H1 (cell line): ENCODE results near the gene TLR5. TPM values are rescaled to one million over a fixed set of nuclear protein-coding genes. Genes with fewer than 3 reads are reported as not detected.

ENCODE experiments used
- CTCF ChIA-PET: fragments of 300-600 bp; sonication (Branson Sonifier 250); formaldehyde crosslinking; loops from one replicate; lab custom pipeline; 2021; ENCODE audit not compliant: partially characterized antibody; lab: Charles Lee
- POLR2A ChIA-PET: fragments of 300-600 bp; sonication (Branson Sonifier 250); formaldehyde crosslinking; loops from one replicate; lab custom pipeline; 2021; ENCODE audit warnings: inconsistent platforms; ENCODE audit not compliant: partially characterized antibody; lab: Charles Lee
- DNase-seq, 2 experiments: peaks; one replicate each; pipeline versions ENCODE4 v3.0.0 to v3.0.0-alpha.2; 2010 to 2022; ENCODE audit warnings: low spot score in 2 of 2, low read depth in 1 of 2, mixed read lengths in 1 of 2
- FAIRE-seq: peaks from 2 replicates; lab custom pipeline; 2011; peaks lifted over from hg19 to GRCh38; lab: Jason Lieb, UNC
- H2AFZ ChIP-seq: 2 replicates; pipeline ENCODE4 v1.8.1; 2012; ENCODE audit warnings: low read length, inconsistent platforms
- H2AK5ac ChIP-seq: 2 replicates; pipeline ENCODE4 v1.6.1; 2013; ENCODE audit warnings: low read depth, low read length
- H2BK120ac ChIP-seq: replicated peaks from 2 replicates; pipeline ENCODE3; 2013; ENCODE audit warnings: low read depth, low read length, inconsistent platforms
- H2BK12ac ChIP-seq: 2 replicates; pipeline ENCODE4 v1.6.1; 2013; ENCODE audit warnings: low read depth, low read length
- H2BK15ac ChIP-seq: 2 replicates; pipeline ENCODE4 v1.6.1; 2013; ENCODE audit warnings: low read length
- H2BK20ac ChIP-seq: 2 replicates; pipeline ENCODE4 v1.6.1; 2013; ENCODE audit warnings: low read length
- H2BK5ac ChIP-seq: 2 replicates; pipeline ENCODE4 v1.6.1; 2013; ENCODE audit warnings: low read depth, low read length
- H3K14ac ChIP-seq: 2 replicates; pipeline ENCODE4 v1.6.1; 2013; ENCODE audit warnings: inconsistent platforms; ENCODE audit not compliant: insufficient read length
- H3K18ac ChIP-seq: 2 replicates; pipeline ENCODE4 v1.6.1; 2013; ENCODE audit warnings: low read length; ENCODE audit errors: extremely low read depth
- H3K23ac ChIP-seq: 2 replicates; pipeline ENCODE4 v1.6.1; 2013; ENCODE audit warnings: inconsistent platforms; ENCODE audit not compliant: insufficient read length
- H3K23me2 ChIP-seq: 2 replicates; pipeline ENCODE4 v1.6.1; 2013; ENCODE audit warnings: low read depth, low read length
- H3K27ac ChIP-seq: 2 replicates; pipeline ENCODE4 v1.6.1; 2011; ENCODE audit warnings: low read depth, low read length, inconsistent platforms
- H3K27me3 ChIP-seq, 4 experiments: replicated peaks in 1 of 4; 1 replicate in 1 of 4; 2 replicates in 3 of 4; pipeline versions ENCODE4 v1.6.1 to v1.8.1; 2011 to 2013; ENCODE audit warnings: low read length in 3 of 4, mild to moderate bottlenecking in 3 of 4, inconsistent platforms in 2 of 4, mixed read lengths in 2 of 4, moderate library complexity in 1 of 4; ENCODE audit not compliant: control insufficient read depth in 3 of 4, insufficient read depth in 3 of 4; ENCODE audit errors: extremely low read depth in 1 of 4
- H3K36me3 ChIP-seq, 4 experiments: 2 replicates each; pipeline versions ENCODE4 v1.6.1 to v1.8.1; 2011 to 2013; ENCODE audit warnings: mild to moderate bottlenecking in 4 of 4, low read length in 3 of 4, moderate library complexity in 2 of 4, control low read depth in 1 of 4, inconsistent platforms in 1 of 4; ENCODE audit not compliant: insufficient read depth in 4 of 4, control insufficient read depth in 2 of 4
- H3K4ac ChIP-seq: replicated peaks from 2 replicates; pipeline ENCODE3; 2013; ENCODE audit warnings: low read length, low read depth, mixed read lengths, inconsistent platforms; ENCODE audit not compliant: insufficient read length
- H3K4me1 ChIP-seq, 4 experiments: replicated peaks in 1 of 4; 1 replicate in 1 of 4; 2 replicates in 3 of 4; pipeline versions ENCODE4 v1.6.1 to v1.8.1; 2011 to 2013; ENCODE audit warnings: low read length in 3 of 4, inconsistent platforms in 2 of 4, mixed read lengths in 1 of 4; ENCODE audit not compliant: insufficient read depth in 4 of 4, control insufficient read depth in 3 of 4
- H3K4me2 ChIP-seq, 2 experiments: 2 replicates each; pipeline versions ENCODE4 v1.6.1 to v1.8.1; 2011 to 2013; ENCODE audit warnings: low read depth in 2 of 2, low read length in 2 of 2, control low read depth in 1 of 2, inconsistent platforms in 1 of 2, mild to moderate bottlenecking in 1 of 2; ENCODE audit not compliant: insufficient read depth in 1 of 2
- H3K4me3 ChIP-seq, 4 experiments: fragments of 200-600, 300-600 bp in 1 of 4; sonication (generic), shearing (Covaris generic), sonication (Bioruptor Twin) in 1 of 4; 2 replicates each; pipeline versions ENCODE4 v1.5.1 to v1.8.1; 2011 to 2016; ENCODE audit warnings: low read length in 4 of 4, low read depth in 3 of 4, control low read depth in 2 of 4, inconsistent platforms in 2 of 4, mild to moderate bottlenecking in 2 of 4, mixed read lengths in 1 of 4, moderate library complexity in 1 of 4; ENCODE audit not compliant: insufficient read depth in 2 of 4; ENCODE audit errors: extremely low read depth in 1 of 4
- H3K56ac ChIP-seq: replicated peaks from 2 replicates; pipeline ENCODE3; 2013; ENCODE audit warnings: low read depth, mild to moderate bottlenecking, mixed read lengths, low read length, inconsistent platforms; ENCODE audit not compliant: insufficient read length
- H3K79me1 ChIP-seq: 2 replicates; pipeline ENCODE4 v1.6.1; 2013; ENCODE audit warnings: low read depth, low read length, control low read depth
- H3K79me2 ChIP-seq, 2 experiments: 2 replicates each; pipeline versions ENCODE4 v1.6.1 to v1.8.1; 2012 to 2013; ENCODE audit warnings: low read length in 2 of 2, mild to moderate bottlenecking in 2 of 2, inconsistent platforms in 1 of 2; ENCODE audit not compliant: insufficient read depth in 2 of 2, control insufficient read depth in 1 of 2
- H3K9ac ChIP-seq, 4 experiments: replicated peaks in 1 of 4; 1 replicate in 1 of 4; 2 replicates in 3 of 4; pipeline versions ENCODE4 v1.6.1 to v1.8.1; 2011 to 2013; ENCODE audit warnings: low read depth in 3 of 4, low read length in 3 of 4, control low read depth in 2 of 4, mild to moderate bottlenecking in 2 of 4, moderate library complexity in 2 of 4, inconsistent platforms in 1 of 4; ENCODE audit errors: extremely low read depth in 1 of 4
- H3K9me3 ChIP-seq, 2 experiments: 2 replicates each; pipeline versions ENCODE4 v1.6.1 to v1.8.1; 2012 to 2013; ENCODE audit warnings: mild to moderate bottlenecking in 2 of 2, moderate library complexity in 2 of 2, control low read depth in 1 of 2, inconsistent platforms in 1 of 2, low read depth in 1 of 2, low read length in 1 of 2, mixed read lengths in 1 of 2; ENCODE audit not compliant: insufficient read depth in 2 of 2
- H4K20me1 ChIP-seq, 2 experiments: replicated peaks in 1 of 2; 2 replicates each; pipeline versions ENCODE3 to v1.8.1; 2011 to 2013; ENCODE audit warnings: inconsistent platforms in 2 of 2, low read length in 2 of 2, mild to moderate bottlenecking in 1 of 2; ENCODE audit not compliant: insufficient read depth in 2 of 2, control insufficient read depth in 1 of 2
- H4K5ac ChIP-seq: 2 replicates; pipeline ENCODE4 v1.6.1; 2013; ENCODE audit warnings: low read length, low read depth, mixed read lengths, inconsistent platforms; ENCODE audit not compliant: insufficient read length
- H4K8ac ChIP-seq: 2 replicates; pipeline ENCODE4 v1.8.0; 2013; ENCODE audit warnings: mild to moderate bottlenecking, moderate library complexity, low read length, inconsistent platforms; ENCODE audit not compliant: insufficient read depth; ENCODE audit errors: extremely low read depth
- H4K91ac ChIP-seq: replicated peaks from 2 replicates; pipeline ENCODE3; 2013; ENCODE audit warnings: low read length, mixed read lengths, inconsistent platforms; ENCODE audit not compliant: insufficient read length
- BCL11A ChIP-seq, 2 experiments: IDR thresholded peaks; one replicate each; pipeline ENCODE4 v1.6.1; 2011; ENCODE audit warnings: low read depth in 2 of 2, low read length in 2 of 2, mild to moderate bottlenecking in 2 of 2
- CHD2 ChIP-seq: IDR thresholded peaks from 2 replicates; pipeline ENCODE4 v1.6.1; 2012; ENCODE audit warnings: low read length, improper control_type of control experiment
- CTBP2 ChIP-seq: IDR thresholded peaks from 2 replicates; pipeline ENCODE4 v1.7.0; 2011; ENCODE audit warnings: borderline replicate concordance, mild to moderate bottlenecking, moderate library complexity, mixed read lengths, low read length; ENCODE audit not compliant: insufficient read depth, insufficient read length
- GTF2F1 ChIP-seq: IDR thresholded peaks from 2 replicates; pipeline ENCODE4 v1.6.1; 2012; ENCODE audit warnings: low read depth, low read length, improper control_type of control experiment, borderline replicate concordance
- HDAC2 ChIP-seq, 2 experiments: fragments of 300-600 bp in 1 of 2; sonication (generic) in 1 of 2; IDR thresholded peaks; 2 replicates each; pipeline ENCODE4 v1.6.1; 2011 to 2012; ENCODE audit warnings: low read depth in 2 of 2, low read length in 2 of 2, mild to moderate bottlenecking in 2 of 2, moderate library complexity in 2 of 2, borderline replicate concordance in 1 of 2, inconsistent platforms in 1 of 2
- KDM4A ChIP-seq: IDR thresholded peaks from one replicate; pipeline ENCODE4 v1.7.1; 2012; ENCODE audit warnings: low read depth, mild to moderate bottlenecking, moderate library complexity, low read length, inconsistent platforms; ENCODE audit not compliant: severe bottlenecking
- MAFK ChIP-seq: IDR thresholded peaks from 2 replicates; pipeline ENCODE4 v1.6.1; 2012; ENCODE audit warnings: low read depth, mild to moderate bottlenecking, improper control_type of control experiment, low read length
- SP2 ChIP-seq: IDR thresholded peaks from 2 replicates; pipeline ENCODE4 v1.6.1; 2012; ENCODE audit warnings: mild to moderate bottlenecking, low read length, inconsistent platforms
- WGBS, 2 experiments: shearing (Covaris generic) in 1 of 2; methylation state at CpG; one replicate each; pipeline versions ENCODE4 v1.1.6 to v1.1.7; 2013 to 2015; ENCODE audit warnings: low lambda C conversion rate in 2 of 2, mixed read lengths in 2 of 2, inconsistent platforms in 1 of 2, low coverage in 1 of 2, missing lambda C conversion rate in 1 of 2; ENCODE audit not compliant: insufficient replicate concordance in 2 of 2, insufficient coverage in 1 of 2, insufficient read length in 1 of 2; ENCODE audit errors: extremely low coverage in 1 of 2, missing lambda C conversion rate in 1 of 2; 5-methylcytosine and 5-hydroxymethylcytosine counted together
- polyA plus RNA-seq, 7 experiments: library from polyadenylated mRNA; depleted of rRNA in 3 of 7; stranded (reverse) in 5 of 7; unstranded in 2 of 7; fragments of >200 nt in 5 of 7; fragments of 200-250 nt in 2 of 7; gene quantifications; 1 replicate in 5 of 7; 2 replicates in 1 of 7; 4 replicates in 1 of 7; pipeline versions ENCODE4 v1.2.1 to v1.2.3, GENCODE V29; 2011 to 2013; ENCODE audit warnings: missing spikeins in 2 of 7, mixed read lengths in 2 of 7
- total RNA-seq: library from RNA; stranded (reverse); fragmentation: NEBNext Ultra II Directional; extraction: Animal tissue kit (Norgen Biotek cat#: 25700); gene quantifications from 2 replicates; pipeline ENCODE4 v1.2.1, GENCODE V29; 2021
- TF ChIP-seq, protein P1 (sequence below), 3 experiments: IDR thresholded peaks; 1 replicate in 2 of 3; 2 replicates in 1 of 3; pipeline versions ENCODE4 v1.5.1 to v1.6.1; 2011; ENCODE audit warnings: low read length in 3 of 3, mild to moderate bottlenecking in 3 of 3, inconsistent platforms in 2 of 3, low read depth in 1 of 3, moderate library complexity in 1 of 3; ENCODE audit not compliant: insufficient read depth in 1 of 3; ENCODE audit errors: control extremely low read depth in 1 of 3

Gene TLR5
- total and polyA plus RNA-seq, 2 of the 8 experiments (the other 6 are each of a cell fraction or from before 2014, with no cell fraction given): 0.35 to 0.74 TPM

DNA sequence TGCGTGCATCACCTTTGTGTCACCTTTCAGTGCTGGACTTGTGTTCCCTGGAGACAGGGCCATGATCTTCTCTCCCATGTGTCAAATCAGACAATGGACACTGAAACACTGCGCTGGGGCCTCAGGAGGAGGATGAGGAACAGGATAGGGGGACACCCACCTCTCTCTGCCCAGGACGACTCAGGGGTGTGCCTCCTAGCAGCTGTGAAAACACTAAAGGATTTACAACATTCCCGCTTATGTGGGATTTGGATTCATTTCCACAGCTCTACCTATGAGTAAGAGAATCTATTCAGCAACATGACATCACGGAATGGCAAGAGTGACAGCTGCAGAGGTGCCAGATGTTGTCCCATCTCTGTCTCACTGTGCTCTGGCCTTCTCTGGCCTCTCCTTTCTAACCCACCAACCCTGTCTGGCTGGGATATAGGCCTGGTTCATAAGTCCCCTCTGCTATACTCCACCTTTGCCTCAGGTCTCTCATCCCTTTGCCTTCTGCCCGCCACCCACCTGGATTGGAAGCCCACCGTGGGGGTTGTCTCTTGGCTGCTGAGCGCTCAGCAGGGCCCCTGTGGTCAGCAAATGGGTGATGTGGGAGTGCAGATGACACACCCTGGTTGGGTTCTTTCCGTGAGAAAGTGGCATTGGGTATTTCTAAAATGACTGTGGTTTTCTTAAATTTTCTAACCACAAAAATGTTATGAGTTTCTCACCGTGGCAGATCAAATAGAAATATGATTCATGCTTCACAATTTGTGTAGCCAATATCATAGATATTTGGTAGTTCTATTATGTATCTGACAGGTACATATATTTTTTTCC, 47.1 kb upstream of the TLR5 start:
- no peaks in the 10 kb centered on the region for H3K9me3 ChIP-seq
- no peak overlapping the region for H3K4me3 ChIP-seq
- 87% methylated on average over 10 of the region's 10 CpGs; no CpG with 5 or more reads in 1 of the 2 experiments for WGBS, 2 experiments
- H2BK5ac ChIP-seq: no peak overlapping the region
- no peaks in the 10 kb centered on the region for H3K23me2 ChIP-seq
- H2BK120ac ChIP-seq: no peak overlapping the region
- no peak overlapping the region for H2AFZ ChIP-seq
- no peaks in the 10 kb centered on the region for H3K36me3 ChIP-seq
- no peaks in the 10 kb centered on the region for H3K79me1 ChIP-seq
- H3K56ac ChIP-seq: no peak overlapping the region
- H3K14ac ChIP-seq: no peak overlapping the region
- no peaks in the 10 kb centered on the region for H3K79me2 ChIP-seq
- no peak overlapping the region for H3K23ac ChIP-seq
- H3K4ac ChIP-seq: no peak overlapping the region
- no peak overlapping the region for H2BK20ac ChIP-seq
- FAIRE-seq (no peak), DNase-seq (peak in 1 of 2 experiments; percentile 17)
- no peak overlapping the region for H3K27ac ChIP-seq
- no peak overlapping the region for H3K9ac ChIP-seq
- H3K18ac ChIP-seq: no peak overlapping the region
- no peaks in the 10 kb centered on the region for H4K20me1 ChIP-seq
- H2AK5ac ChIP-seq: no peak overlapping the region
- H3K4me1 ChIP-seq: no peaks in the 10 kb centered on the region
- H3K4me2 ChIP-seq: no peak overlapping the region
- H3K27me3 ChIP-seq: no peaks in the 10 kb centered on the region; a peak in 1 of 7 replicates
- H4K91ac ChIP-seq: no peak overlapping the region
- H4K8ac ChIP-seq: no peak overlapping the region
- H2BK15ac ChIP-seq: no peak overlapping the region
- ChIA-PET POLR2A (no interaction called here), CTCF (interaction anchor here (1.3 kb wide), 1 partner anchor 15 kb away, joined by 4 read pairs; no protein-coding TSS in a partner anchor)
- no peak overlapping the region for H2BK12ac ChIP-seq
- H4K5ac ChIP-seq: no peak overlapping the region
- TF ChIP-seq CHD2 (no peak), BCL11A (IDR thresholded peaks at IDR 0.05; ENCODE audit: low read depth in 2 of 2, low read length in 2 of 2) (no peak), HDAC2 (IDR thresholded peaks at IDR 0.05; ENCODE audit: borderline replicate concordance in 1 of 2, low read depth in 2 of 2, low read length in 2 of 2) (no peak), GTF2F1 (no peak), CTBP2 (no peak), SP2 (no peak), MAFK (no peak), KDM4A (no peak)
- TF ChIP-seq, protein P1, sequence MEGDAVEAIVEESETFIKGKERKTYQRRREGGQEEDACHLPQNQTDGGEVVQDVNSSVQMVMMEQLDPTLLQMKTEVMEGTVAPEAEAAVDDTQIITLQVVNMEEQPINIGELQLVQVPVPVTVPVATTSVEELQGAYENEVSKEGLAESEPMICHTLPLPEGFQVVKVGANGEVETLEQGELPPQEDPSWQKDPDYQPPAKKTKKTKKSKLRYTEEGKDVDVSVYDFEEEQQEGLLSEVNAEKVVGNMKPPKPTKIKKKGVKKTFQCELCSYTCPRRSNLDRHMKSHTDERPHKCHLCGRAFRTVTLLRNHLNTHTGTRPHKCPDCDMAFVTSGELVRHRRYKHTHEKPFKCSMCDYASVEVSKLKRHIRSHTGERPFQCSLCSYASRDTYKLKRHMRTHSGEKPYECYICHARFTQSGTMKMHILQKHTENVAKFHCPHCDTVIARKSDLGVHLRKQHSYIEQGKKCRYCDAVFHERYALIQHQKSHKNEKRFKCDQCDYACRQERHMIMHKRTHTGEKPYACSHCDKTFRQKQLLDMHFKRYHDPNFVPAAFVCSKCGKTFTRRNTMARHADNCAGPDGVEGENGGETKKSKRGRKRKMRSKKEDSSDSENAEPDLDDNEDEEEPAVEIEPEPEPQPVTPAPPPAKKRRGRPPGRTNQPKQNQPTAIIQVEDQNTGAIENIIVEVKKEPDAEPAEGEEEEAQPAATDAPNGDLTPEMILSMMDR (IDR thresholded peaks at IDR 0.05; ENCODE audit: control extremely low read depth in 1 of 3, insufficient read depth in 1 of 3, low read depth in 1 of 3, low read length in 3 of 3): no peak
